A549 (cell line): ENCODE data around the gene PIGO. TPM values are rescaled to one million over a fixed set of nuclear protein-coding genes. Genes with fewer than 3 reads are reported as not detected.

Experiments
- ATAC-seq, 2 experiments: fragments of 200-7000 bp in 1 of 2; fragments of >200 bp in 1 of 2; cut with Nextera tagmentation in 1 of 2; cut with Tn5 transposase in 1 of 2; 3 replicates each; pipeline versions ENCODE4 v1.8.0 to v1.9.1; 2018 to 2020; ENCODE audit warnings: mild to moderate bottlenecking in 1 of 2, moderate library complexity in 1 of 2
- CTCF ChIA-PET: fragments of 300-600 bp; sonication (Branson Sonifier 250); formaldehyde crosslinking; extraction: SDS; loops from one replicate; lab custom pipeline; 2021; ENCODE audit warnings: antibody characterized with exemption, inconsistent platforms; lab: Yijun Ruan, JAX
- POLR2A ChIA-PET: fragments of 350-600 bp; formaldehyde crosslinking; extraction: SDS; loops from one replicate; lab custom pipeline; 2021; ENCODE audit warnings: antibody characterized with exemption, inconsistent platforms; lab: Yijun Ruan, JAX
- DNase-seq, 2 experiments: peaks; one replicate each; pipeline versions ENCODE4 v3.0.0 to v3.0.0-alpha.2; 2011 to 2016; ENCODE audit warnings: low read depth in 1 of 2, low spot score in 1 of 2
- FAIRE-seq: peaks from 2 replicates; lab custom pipeline; 2011; peaks lifted over from hg19 to GRCh38; lab: Jason Lieb, UNC
- H3K27ac ChIP-seq, 2 experiments: fragments of >200 bp; sonication (Bioruptor Twin); formaldehyde crosslinking; 3 replicates each; pipeline ENCODE4 v1.5.1; 2016 to 2017
- H3K4me1 ChIP-seq: fragments of >200 bp; sonication (Bioruptor Twin); formaldehyde crosslinking; 3 replicates; pipeline ENCODE4 v1.6.1; 2016
- H3K4me2 ChIP-seq: fragments of >200 bp; sonication (Bioruptor Twin); formaldehyde crosslinking; 3 replicates; pipeline ENCODE4 v1.6.1; 2016
- H3K4me3 ChIP-seq: fragments of >200 bp; sonication (Bioruptor Twin); formaldehyde crosslinking; 3 replicates; pipeline ENCODE4 v1.5.1; 2016
- H3K9me3 ChIP-seq: fragments of >200 bp; sonication (Bioruptor Twin); formaldehyde crosslinking; 3 replicates; pipeline ENCODE4 v1.6.1; 2016
- CBX2 ChIP-seq: fragments of 200-600 bp; sonication (generic); IDR thresholded peaks from 2 replicates; pipeline ENCODE4 v1.6.1; 2016; ENCODE audit warnings: low read depth, mild to moderate bottlenecking, borderline replicate concordance
- CBX8 ChIP-seq: fragments of 200-600 bp; sonication (generic); IDR thresholded peaks from 2 replicates; pipeline ENCODE4 v1.6.1; 2016
- EHMT2 ChIP-seq: fragments of 200-600 bp; sonication (generic); IDR thresholded peaks from 2 replicates; pipeline ENCODE4 v1.6.1; 2016; ENCODE audit warnings: antibody characterized with exemption, low read depth, mild to moderate bottlenecking, moderate library complexity
- ESRRA ChIP-seq: fragments of 150-350 bp; IDR thresholded peaks from 2 replicates; pipeline ENCODE4 v1.6.1; 2014; ENCODE audit warnings: mild to moderate bottlenecking, low read length, borderline replicate concordance
- FOSB ChIP-seq: fragments of 250-450 bp; sonication (Bioruptor Pico); IDR thresholded peaks from 2 replicates; pipeline ENCODE4 v1.5.0; 2020; ENCODE audit warnings: mild to moderate bottlenecking, moderate library complexity
- FOXS1 ChIP-seq: fragments of 250-450 bp; sonication (Bioruptor Pico); IDR thresholded peaks from 2 replicates; pipeline ENCODE4 v1.5.0; 2020; ENCODE audit warnings: mild to moderate bottlenecking, moderate library complexity
- GATA3 ChIP-seq: IDR thresholded peaks from 2 replicates; pipeline ENCODE4 v1.6.1; 2012; ENCODE audit warnings: borderline replicate concordance
- HOXA7 ChIP-seq: fragments of 250-450 bp; sonication (Bioruptor Pico); IDR thresholded peaks from 2 replicates; pipeline ENCODE4 v1.5.0; 2020; ENCODE audit warnings: mild to moderate bottlenecking, moderate library complexity
- HOXB13 ChIP-seq: fragments of 250-450 bp; sonication (Bioruptor Pico); IDR thresholded peaks from 2 replicates; pipeline ENCODE4 v1.5.0; 2020; ENCODE audit warnings: low read depth, mild to moderate bottlenecking, moderate library complexity
- HOXB5 ChIP-seq: fragments of 250-450 bp; sonication (Bioruptor Pico); IDR thresholded peaks from 2 replicates; pipeline ENCODE4 v1.5.0; 2020; ENCODE audit warnings: mild to moderate bottlenecking, moderate library complexity
- JUN ChIP-seq, 2 experiments: fragments of >200 bp; sonication (Bioruptor Twin); formaldehyde crosslinking; IDR thresholded peaks; 2 replicates in 1 of 2; 3 replicates in 1 of 2; pipeline ENCODE4 v1.6.1; 2016 to 2017
- KDM1A ChIP-seq: fragments of 200-600 bp; sonication (generic); IDR thresholded peaks from 2 replicates; pipeline ENCODE4 v1.6.1; 2016; ENCODE audit warnings: low read depth, mild to moderate bottlenecking
- KDM5A ChIP-seq: fragments of 200-600 bp; sonication (generic); IDR thresholded peaks from 2 replicates; pipeline ENCODE4 v1.6.1; 2016; ENCODE audit warnings: antibody characterized with exemption, mild to moderate bottlenecking
- MAFK ChIP-seq: fragments of 450-650 bp; IDR thresholded peaks from 2 replicates; pipeline ENCODE4 v1.6.1; 2014; ENCODE audit not compliant: partially characterized antibody
- POLR2AphosphoS2 ChIP-seq: conservative IDR thresholded peaks from 2 replicates; pipeline ENCODE4 v1.6.1; 2012; ENCODE audit warnings: low read length, improper control_type of control experiment, inconsistent platforms
- RARB ChIP-seq: fragments of 250-450 bp; sonication (Bioruptor Pico); IDR thresholded peaks from 2 replicates; pipeline ENCODE4 v1.8.0; 2021; ENCODE audit warnings: mild to moderate bottlenecking, moderate library complexity
- RCOR1 ChIP-seq: fragments of 150-350 bp; IDR thresholded peaks from 2 replicates; pipeline ENCODE4 v1.6.1; 2014; ENCODE audit warnings: antibody characterized with exemption, low read length, low read depth
- RNF2 ChIP-seq: fragments of 200-600 bp; sonication (generic); IDR thresholded peaks from 2 replicates; pipeline ENCODE4 v1.6.1; 2016; ENCODE audit warnings: low read depth, mild to moderate bottlenecking, antibody characterized with exemption, moderate library complexity, borderline replicate concordance
- SMC3 ChIP-seq: fragments of >200 bp; sonication (Bioruptor Twin); formaldehyde crosslinking; IDR thresholded peaks from 3 replicates; pipeline ENCODE4 v1.6.1; 2018; ENCODE audit warnings: inconsistent platforms
- SREBF2 ChIP-seq: fragments of 450-650 bp; IDR thresholded peaks from 2 replicates; pipeline ENCODE4 v1.6.1; 2014; ENCODE audit warnings: mild to moderate bottlenecking, moderate library complexity
- ZC3H11A ChIP-seq: fragments of 450-650 bp; IDR thresholded peaks from 2 replicates; pipeline ENCODE4 v1.6.1; 2014; ENCODE audit warnings: antibody characterized with exemption, mild to moderate bottlenecking
- ZNF302 ChIP-seq: fragments of 250-450 bp; sonication (Bioruptor Pico); IDR thresholded peaks from 2 replicates; pipeline ENCODE4 v1.9.0; 2021; ENCODE audit warnings: inconsistent platforms, mild to moderate bottlenecking, moderate library complexity
- ZSCAN20 ChIP-seq: fragments of 250-450 bp; sonication (Bioruptor Pico); IDR thresholded peaks from 2 replicates; pipeline ENCODE4 v1.8.0; 2022; ENCODE audit warnings: mild to moderate bottlenecking, moderate library complexity
- WGBS: methylation state at CpG from one replicate; pipeline ENCODE4 v1.1.6; 2017; ENCODE audit errors: missing lambda C conversion rate; 5-methylcytosine and 5-hydroxymethylcytosine counted together
- polyA minus RNA-seq: library from RNA; depleted of rRNA, polyadenylated mRNA; stranded (reverse); fragments of >200 nt; gene quantifications from 2 replicates; pipeline ENCODE4 v1.2.3, GENCODE V29; 2011; rRNA and poly(A)+ RNA removed
- polyA plus RNA-seq, 4 experiments: library from polyadenylated mRNA; depleted of rRNA in 3 of 4; stranded (reverse); fragments of >200 nt; fragmentation: RNase III in 1 of 4; extraction: RNeasy Plus Mini Kit Qiagen cat#74134 plus additional on column Dnase treatment in 1 of 4; gene quantifications; 2 replicates in 3 of 4; 3 replicates in 1 of 4; pipeline ENCODE4 v1.2.3, GENCODE V29; 2011 to 2017
- TF ChIP-seq, protein P1 (sequence below): fragments of >200 bp; sonication (Bioruptor Twin); formaldehyde crosslinking; IDR thresholded peaks from 3 replicates; pipeline ENCODE4 v1.6.1; 2016
- TF ChIP-seq, protein P2 (sequence below): IDR thresholded peaks from 2 replicates; pipeline ENCODE4 v1.6.1; 2012; ENCODE audit warnings: low read depth, borderline replicate concordance
- TF ChIP-seq, protein P3 (sequence below): fragments of 450-650 bp; IDR thresholded peaks from 2 replicates; pipeline ENCODE4 v1.6.1; 2014; ENCODE audit warnings: antibody characterized with exemption
- TF ChIP-seq, protein P4 (sequence below): IDR thresholded peaks from 2 replicates; pipeline ENCODE4 v1.6.1; 2012
- TF ChIP-seq, protein P5 (sequence below): fragments of 200-600 bp; sonication (generic); IDR thresholded peaks from 2 replicates; pipeline ENCODE4 v1.6.1; 2016; ENCODE audit warnings: antibody characterized with exemption, mild to moderate bottlenecking, moderate library complexity
- TF ChIP-seq, protein P6 (sequence below): fragments of 250-450 bp; sonication (Bioruptor Pico); IDR thresholded peaks from 2 replicates; pipeline ENCODE4 v1.5.0; 2021; ENCODE audit warnings: mild to moderate bottlenecking, moderate library complexity, borderline replicate concordance

Gene PIGO
- polyA plus RNA-seq (2011; rRNA removed) (50.4 and 60.0 TPM in 2 replicates), polyA plus RNA-seq (2017; fragmentation: RNase III; extraction: RNeasy Plus Mini Kit Qiagen cat#74134 plus additional on column Dnase treatment) (39.6 to 47.0 TPM (median 45.3 TPM) in 3 replicates), polyA minus RNA-seq (67.2 and 75.7 TPM in 2 replicates)
- polyA plus RNA-seq (2012; cell fraction: cytosol; rRNA removed), result 33.9 and 43.3 TPM in 2 replicates
- 92.6 and 98.6 TPM in 2 replicates for polyA plus RNA-seq (2012; cell fraction: nucleus; rRNA removed)

DNA sequence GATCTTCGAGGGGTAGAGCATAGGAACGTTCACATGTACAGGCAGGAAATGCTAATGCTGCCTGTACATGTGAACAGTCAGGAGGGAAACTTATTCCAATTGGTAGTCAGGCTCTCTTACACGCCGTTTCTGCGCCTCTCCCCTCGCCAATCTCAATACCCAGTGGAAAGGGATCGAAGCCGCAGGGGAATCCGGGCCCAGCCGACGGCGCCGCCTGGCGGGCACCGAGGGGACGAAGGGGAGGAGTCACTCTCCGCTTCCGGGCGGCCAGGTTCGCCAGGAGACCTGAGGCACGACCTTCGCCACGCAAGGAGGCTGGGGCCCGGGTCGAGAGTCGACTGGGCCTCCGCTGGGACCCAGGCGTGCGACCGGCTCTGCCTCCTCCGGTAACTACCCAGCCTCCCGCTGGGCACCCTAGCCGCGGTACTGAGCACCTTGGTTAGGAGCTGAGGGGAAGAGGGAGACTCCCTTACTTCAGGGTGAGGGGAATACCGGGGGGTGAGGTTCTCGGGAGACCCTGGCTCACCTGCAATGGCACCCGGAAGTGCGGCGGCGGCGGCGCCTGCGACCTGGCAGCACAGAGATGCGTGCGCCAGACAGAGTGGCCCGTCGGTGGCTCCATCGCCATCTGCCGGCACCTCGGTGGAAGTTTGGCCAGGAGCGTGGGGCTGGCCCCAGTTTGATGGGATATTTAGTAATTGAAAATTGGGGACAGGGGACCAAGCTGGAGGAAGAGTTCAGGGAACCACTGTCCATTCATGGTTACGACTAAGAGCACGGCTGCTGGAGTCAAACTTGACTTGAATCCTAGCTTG, at the start of gene PIGO:
PIGO (minus strand) TSS at position 557 of the 815 bp plus-strand sequence. CDS start 1,026 bp downstream, outside the sequence.
- ATAC-seq (peak; percentile 95 to 96), FAIRE-seq (no peak), DNase-seq (peak; percentile 89 to 94)
- POLR2A ChIA-PET, result interaction anchor here (0.6 to 7.2 kb wide), 6 partner anchors 12 to 632 kb away, joined by 3 to 63 read pairs (median 6); partner anchors contain the start of genes ATOSB, FANCG and VCP
- H3K27ac ChIP-seq, result peak within 1 kb of the TSS; percentile 94
- H3K4me3 ChIP-seq, result peak within 1 kb of the TSS; percentile 66
- CTCF ChIA-PET, result interaction anchor here (0.5 to 7.3 kb wide), 36 partner anchors 7 to 853 kb away, joined by 3 to 110 read pairs (median 4); partner anchors contain the start of genes ATOSB, FANCG, STOML2 and UNC13B
- 0% methylated on average over 20 of the region's 53 CpGs for WGBS
- no peaks in the 10 kb centered on the region for H3K9me3 ChIP-seq
- peaks cover 12% of the 10 kb centered on the region for H3K4me1 ChIP-seq
- peak within 1 kb of the TSS; percentile 80 for H3K4me2 ChIP-seq
- TF ChIP-seq JUN (IDR thresholded peaks at IDR 0.05), result peak; percentile 85 to 98; a peak in 4 of 5 replicates
- TF ChIP-seq FOSB (CRISPR knock-in tag), result no peak
- peak; percentile 18; the same call in 1 of the 2 replicates for TF ChIP-seq HOXB5 (CRISPR knock-in tag)
- TF ChIP-seq GATA3, result peak; percentile 56
- no peak for TF ChIP-seq RNF2
- no peak for TF ChIP-seq KDM1A
- TF ChIP-seq, protein P1, sequence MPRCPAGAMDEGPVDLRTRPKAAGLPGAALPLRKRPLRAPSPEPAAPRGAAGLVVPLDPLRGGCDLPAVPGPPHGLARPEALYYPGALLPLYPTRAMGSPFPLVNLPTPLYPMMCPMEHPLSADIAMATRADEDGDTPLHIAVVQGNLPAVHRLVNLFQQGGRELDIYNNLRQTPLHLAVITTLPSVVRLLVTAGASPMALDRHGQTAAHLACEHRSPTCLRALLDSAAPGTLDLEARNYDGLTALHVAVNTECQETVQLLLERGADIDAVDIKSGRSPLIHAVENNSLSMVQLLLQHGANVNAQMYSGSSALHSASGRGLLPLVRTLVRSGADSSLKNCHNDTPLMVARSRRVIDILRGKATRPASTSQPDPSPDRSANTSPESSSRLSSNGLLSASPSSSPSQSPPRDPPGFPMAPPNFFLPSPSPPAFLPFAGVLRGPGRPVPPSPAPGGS, result peak; percentile 88
- no peak for TF ChIP-seq ZSCAN20
- TF ChIP-seq, protein P2, sequence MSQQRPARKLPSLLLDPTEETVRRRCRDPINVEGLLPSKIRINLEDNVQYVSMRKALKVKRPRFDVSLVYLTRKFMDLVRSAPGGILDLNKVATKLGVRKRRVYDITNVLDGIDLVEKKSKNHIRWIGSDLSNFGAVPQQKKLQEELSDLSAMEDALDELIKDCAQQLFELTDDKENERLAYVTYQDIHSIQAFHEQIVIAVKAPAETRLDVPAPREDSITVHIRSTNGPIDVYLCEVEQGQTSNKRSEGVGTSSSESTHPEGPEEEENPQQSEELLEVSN, result peak; percentile 48; the same call in 1 of the 2 replicates
- TF ChIP-seq SREBF2, result no peak
- no peak; the same call in 1 of the 2 replicates for TF ChIP-seq CBX8
- no peak for TF ChIP-seq HOXA7 (CRISPR knock-in tag)
- TF ChIP-seq, protein P3, sequence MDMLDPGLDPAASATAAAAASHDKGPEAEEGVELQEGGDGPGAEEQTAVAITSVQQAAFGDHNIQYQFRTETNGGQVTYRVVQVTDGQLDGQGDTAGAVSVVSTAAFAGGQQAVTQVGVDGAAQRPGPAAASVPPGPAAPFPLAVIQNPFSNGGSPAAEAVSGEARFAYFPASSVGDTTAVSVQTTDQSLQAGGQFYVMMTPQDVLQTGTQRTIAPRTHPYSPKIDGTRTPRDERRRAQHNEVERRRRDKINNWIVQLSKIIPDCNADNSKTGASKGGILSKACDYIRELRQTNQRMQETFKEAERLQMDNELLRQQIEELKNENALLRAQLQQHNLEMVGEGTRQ, result no peak
- no peak for TF ChIP-seq HOXB13 (CRISPR knock-in tag)
- TF ChIP-seq ZNF302 (CRISPR knock-in tag), result no peak
- TF ChIP-seq MAFK, result no peak
- TF ChIP-seq FOXS1 (CRISPR knock-in tag), result no peak
- 0 out of 2 replicates have a peak, but pooled peaks have one; percentile 2 for TF ChIP-seq ZC3H11A
- TF ChIP-seq CBX2, result no peak
- no peak for TF ChIP-seq RARB (CRISPR knock-in tag)
- no peak for TF ChIP-seq RCOR1
- no peak for TF ChIP-seq POLR2AphosphoS2
- no peak for TF ChIP-seq EHMT2
- TF ChIP-seq, protein P4, sequence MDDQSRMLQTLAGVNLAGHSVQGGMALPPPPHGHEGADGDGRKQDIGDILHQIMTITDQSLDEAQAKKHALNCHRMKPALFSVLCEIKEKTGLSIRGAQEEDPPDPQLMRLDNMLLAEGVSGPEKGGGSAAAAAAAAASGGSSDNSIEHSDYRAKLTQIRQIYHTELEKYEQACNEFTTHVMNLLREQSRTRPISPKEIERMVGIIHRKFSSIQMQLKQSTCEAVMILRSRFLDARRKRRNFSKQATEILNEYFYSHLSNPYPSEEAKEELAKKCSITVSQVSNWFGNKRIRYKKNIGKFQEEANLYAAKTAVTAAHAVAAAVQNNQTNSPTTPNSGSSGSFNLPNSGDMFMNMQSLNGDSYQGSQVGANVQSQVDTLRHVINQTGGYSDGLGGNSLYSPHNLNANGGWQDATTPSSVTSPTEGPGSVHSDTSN, result no peak
- peak; percentile 64 for TF ChIP-seq SMC3
- no peak for TF ChIP-seq KDM5A
- TF ChIP-seq, protein P5, sequence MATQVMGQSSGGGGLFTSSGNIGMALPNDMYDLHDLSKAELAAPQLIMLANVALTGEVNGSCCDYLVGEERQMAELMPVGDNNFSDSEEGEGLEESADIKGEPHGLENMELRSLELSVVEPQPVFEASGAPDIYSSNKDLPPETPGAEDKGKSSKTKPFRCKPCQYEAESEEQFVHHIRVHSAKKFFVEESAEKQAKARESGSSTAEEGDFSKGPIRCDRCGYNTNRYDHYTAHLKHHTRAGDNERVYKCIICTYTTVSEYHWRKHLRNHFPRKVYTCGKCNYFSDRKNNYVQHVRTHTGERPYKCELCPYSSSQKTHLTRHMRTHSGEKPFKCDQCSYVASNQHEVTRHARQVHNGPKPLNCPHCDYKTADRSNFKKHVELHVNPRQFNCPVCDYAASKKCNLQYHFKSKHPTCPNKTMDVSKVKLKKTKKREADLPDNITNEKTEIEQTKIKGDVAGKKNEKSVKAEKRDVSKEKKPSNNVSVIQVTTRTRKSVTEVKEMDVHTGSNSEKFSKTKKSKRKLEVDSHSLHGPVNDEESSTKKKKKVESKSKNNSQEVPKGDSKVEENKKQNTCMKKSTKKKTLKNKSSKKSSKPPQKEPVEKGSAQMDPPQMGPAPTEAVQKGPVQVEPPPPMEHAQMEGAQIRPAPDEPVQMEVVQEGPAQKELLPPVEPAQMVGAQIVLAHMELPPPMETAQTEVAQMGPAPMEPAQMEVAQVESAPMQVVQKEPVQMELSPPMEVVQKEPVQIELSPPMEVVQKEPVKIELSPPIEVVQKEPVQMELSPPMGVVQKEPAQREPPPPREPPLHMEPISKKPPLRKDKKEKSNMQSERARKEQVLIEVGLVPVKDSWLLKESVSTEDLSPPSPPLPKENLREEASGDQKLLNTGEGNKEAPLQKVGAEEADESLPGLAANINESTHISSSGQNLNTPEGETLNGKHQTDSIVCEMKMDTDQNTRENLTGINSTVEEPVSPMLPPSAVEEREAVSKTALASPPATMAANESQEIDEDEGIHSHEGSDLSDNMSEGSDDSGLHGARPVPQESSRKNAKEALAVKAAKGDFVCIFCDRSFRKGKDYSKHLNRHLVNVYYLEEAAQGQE, result no peak
- TF ChIP-seq ESRRA, result 0 out of 2 replicates have a peak, but pooled peaks have one; percentile 21
- TF ChIP-seq, protein P6, sequence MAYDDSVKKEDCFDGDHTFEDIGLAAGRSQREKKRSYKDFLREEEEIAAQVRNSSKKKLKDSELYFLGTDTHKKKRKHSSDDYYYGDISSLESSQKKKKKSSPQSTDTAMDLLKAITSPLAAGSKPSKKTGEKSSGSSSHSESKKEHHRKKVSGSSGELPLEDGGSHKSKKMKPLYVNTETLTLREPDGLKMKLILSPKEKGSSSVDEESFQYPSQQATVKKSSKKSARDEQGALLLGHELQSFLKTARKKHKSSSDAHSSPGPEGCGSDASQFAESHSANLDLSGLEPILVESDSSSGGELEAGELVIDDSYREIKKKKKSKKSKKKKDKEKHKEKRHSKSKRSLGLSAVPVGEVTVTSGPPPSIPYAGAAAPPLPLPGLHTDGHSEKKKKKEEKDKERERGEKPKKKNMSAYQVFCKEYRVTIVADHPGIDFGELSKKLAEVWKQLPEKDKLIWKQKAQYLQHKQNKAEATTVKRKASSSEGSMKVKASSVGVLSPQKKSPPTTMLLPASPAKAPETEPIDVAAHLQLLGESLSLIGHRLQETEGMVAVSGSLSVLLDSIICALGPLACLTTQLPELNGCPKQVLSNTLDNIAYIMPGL (CRISPR knock-in tag), result peak; percentile 94
